Cardiac fibroblast (primary cell): Measurements from ENCODE around the gene DTX1.

Experiments
- DNase-seq, 2 donors: peaks; one replicate each; pipeline versions ENCODE4 v3.0.0 to v3.0.0-alpha.2; 2010; ENCODE audit warnings: low read depth in 2 of 2
- H3K4me3 ChIP-seq, 2 donors: replicated peaks in 1 of 2; 1 replicate in 1 of 2; 2 replicates in 1 of 2; pipeline ENCODE4 v1.5.1; 2011; ENCODE audit warnings: low read depth in 2 of 2, low read length in 2 of 2, mild to moderate bottlenecking in 2 of 2, moderate library complexity in 1 of 2
- TF ChIP-seq, protein P1 (sequence below): IDR thresholded peaks from one replicate; pipeline ENCODE4 v1.5.1; 2011; ENCODE audit warnings: low read depth, mild to moderate bottlenecking, low read length, inconsistent platforms

Gene DTX1

DNA sequence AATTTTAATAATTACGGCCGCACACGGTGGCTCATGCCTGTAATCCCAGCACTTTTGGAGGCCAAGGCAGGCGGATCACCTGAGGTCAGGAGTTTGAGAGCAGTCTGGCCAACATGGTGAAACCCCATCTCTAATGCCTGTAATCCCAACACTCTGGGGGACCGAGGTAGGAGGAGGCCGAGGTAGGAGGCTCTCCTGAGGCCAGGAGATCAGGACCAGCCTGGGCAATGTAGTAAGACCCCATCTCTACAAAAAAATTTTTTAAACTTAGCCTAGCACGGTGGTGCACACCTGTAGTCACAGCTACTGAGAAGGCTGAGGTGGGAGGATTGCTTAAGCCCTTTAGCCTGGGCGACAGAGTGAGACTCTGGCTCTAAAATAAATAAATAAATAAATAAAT is 87.4 kb downstream of the DTX1 start:
- TF ChIP-seq, protein P1, sequence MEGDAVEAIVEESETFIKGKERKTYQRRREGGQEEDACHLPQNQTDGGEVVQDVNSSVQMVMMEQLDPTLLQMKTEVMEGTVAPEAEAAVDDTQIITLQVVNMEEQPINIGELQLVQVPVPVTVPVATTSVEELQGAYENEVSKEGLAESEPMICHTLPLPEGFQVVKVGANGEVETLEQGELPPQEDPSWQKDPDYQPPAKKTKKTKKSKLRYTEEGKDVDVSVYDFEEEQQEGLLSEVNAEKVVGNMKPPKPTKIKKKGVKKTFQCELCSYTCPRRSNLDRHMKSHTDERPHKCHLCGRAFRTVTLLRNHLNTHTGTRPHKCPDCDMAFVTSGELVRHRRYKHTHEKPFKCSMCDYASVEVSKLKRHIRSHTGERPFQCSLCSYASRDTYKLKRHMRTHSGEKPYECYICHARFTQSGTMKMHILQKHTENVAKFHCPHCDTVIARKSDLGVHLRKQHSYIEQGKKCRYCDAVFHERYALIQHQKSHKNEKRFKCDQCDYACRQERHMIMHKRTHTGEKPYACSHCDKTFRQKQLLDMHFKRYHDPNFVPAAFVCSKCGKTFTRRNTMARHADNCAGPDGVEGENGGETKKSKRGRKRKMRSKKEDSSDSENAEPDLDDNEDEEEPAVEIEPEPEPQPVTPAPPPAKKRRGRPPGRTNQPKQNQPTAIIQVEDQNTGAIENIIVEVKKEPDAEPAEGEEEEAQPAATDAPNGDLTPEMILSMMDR = no peak
- no peak overlapping the region for H3K4me3 ChIP-seq
- no peak for DNase-seq

DNA sequence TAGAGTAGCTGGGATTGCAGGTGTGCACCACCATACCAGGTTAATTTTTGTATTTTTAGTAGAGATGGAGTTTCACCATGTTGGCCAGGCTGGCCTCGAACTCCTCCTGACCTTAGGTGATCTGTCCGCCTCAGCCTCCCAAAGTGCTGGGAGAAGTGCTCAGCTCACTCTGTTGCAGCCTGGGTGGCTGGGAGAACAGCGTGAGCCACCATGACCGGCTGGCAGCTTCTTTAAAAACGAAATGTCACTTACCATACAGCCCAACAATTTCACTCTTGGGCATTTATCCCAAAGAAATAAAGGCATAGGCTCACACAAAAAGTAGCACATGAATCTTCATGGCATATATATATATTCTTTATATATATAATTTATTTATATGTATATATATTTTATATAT is 88.3 kb downstream of the DTX1 start:
- no peak for DNase-seq
- TF ChIP-seq, protein P1 = no peak
- no peak overlapping the region for H3K4me3 ChIP-seq

DNA sequence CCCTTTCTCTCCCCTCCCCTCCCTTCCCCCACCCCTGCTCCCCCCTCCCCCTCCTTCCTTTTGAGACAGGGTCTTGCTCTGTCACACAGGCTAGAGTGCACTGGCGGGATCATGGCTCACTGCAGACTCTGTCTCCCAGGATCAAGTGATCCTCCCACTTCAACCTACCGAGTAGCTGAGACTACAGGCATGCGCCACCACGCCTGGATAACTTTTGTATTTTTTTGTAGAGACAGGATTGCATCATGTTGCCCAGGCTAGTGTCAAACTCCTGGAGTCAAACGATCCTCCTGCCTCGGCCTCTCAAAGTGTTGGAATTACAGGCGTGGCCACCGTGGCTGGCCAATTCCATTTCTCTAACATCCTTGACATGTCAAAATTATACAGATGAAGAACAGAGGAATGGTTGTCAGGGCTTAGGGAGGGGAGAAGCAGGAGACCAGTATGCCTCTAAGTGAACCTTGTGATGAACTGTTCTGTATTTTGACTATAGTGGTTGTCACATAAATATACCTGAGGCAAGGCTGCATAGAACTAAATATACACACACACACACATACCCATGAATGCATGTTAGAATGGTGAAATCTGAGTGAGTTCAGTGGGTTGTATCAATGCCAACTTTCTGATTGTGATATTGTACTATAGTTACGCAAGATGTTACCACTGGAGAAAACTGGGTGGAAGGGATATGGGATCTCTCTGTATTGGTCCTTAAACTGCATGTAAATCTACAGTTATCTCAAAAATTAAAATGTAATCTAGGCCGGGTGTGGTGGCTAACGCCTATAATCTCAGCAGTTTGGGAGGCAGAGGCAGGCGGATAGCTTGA is 89.4 kb downstream of the DTX1 start:
- DNase-seq = peak; percentile 38 to 75
- no peak overlapping the region for H3K4me3 ChIP-seq
- TF ChIP-seq, protein P1 = no peak

DNA sequence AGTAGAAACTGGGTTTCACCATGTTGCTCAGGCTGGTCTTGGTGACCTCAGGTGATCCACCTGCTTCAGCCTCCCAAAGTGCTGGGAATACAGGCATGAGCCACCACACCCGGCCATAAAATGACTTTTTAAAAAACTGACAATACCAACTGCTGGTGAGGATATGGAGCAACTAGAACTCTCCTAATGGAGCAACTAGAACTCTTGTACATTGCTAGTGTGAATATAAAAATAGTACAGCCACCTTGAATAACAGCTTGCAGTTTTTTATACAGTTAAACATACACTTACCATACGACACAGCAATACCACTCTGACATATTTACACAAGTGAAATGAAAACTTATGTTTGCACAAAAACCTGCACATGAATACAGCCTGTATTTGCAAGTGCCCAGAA is 90.5 kb downstream of the DTX1 start:
- TF ChIP-seq, protein P1 = no peak
- DNase-seq = no peak

More for the DNA sequence above, 90.5 kb downstream of the DTX1 start:
- no peak overlapping the region for H3K4me3 ChIP-seq
